DMS 273 treated with DMSO at 0.1 percent for 48 hours (cell line): ENCODE results near the gene ALAS1.
A peak's percentile ranks its signal among the peaks of the same experiment; 100 is the strongest.

Experiments
- DNase-seq: peaks from one replicate; lab custom pipeline; 2025; lab: John Stamatoyannopoulos, UW

The ALAS1 gene

GRCh38 chr3:52198643-52199608 lies 966 bp downstream of the ALAS1 start:
- no peak for DNase-seq

DNA sequence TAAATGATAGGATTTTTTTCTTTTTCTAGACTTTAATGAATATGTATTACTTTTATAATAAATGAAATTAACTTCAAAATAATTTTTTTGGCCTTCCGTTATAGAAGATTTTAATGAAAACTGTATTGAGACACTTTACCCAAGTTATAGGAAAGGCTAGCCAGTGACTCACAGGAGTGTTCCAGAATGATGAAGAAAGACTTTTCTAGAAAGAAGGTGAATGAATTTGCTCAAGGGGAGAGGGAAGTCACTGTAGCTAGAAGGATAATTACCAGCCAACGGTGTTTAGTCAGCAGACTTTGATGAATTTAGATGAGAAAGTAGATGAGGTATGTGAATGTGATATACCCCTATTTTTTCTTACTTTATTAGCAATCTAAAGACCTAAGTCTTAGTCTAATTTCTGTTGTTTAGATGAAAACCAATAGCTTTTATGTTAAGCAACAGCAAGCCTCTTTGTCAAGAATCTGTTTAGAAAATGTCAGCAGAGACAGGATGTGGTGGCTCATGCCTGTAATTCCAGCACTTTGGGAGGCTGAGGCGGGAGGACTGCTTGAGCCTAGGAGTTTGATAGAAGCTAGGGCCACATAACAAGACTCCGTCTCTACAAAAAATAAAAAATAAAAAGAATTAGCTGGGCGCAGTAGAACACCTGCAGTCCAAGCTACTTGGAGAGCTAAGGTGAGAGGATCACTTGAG lies 3.2 kb downstream of the ALAS1 start:
- DNase-seq: no peak

DNA sequence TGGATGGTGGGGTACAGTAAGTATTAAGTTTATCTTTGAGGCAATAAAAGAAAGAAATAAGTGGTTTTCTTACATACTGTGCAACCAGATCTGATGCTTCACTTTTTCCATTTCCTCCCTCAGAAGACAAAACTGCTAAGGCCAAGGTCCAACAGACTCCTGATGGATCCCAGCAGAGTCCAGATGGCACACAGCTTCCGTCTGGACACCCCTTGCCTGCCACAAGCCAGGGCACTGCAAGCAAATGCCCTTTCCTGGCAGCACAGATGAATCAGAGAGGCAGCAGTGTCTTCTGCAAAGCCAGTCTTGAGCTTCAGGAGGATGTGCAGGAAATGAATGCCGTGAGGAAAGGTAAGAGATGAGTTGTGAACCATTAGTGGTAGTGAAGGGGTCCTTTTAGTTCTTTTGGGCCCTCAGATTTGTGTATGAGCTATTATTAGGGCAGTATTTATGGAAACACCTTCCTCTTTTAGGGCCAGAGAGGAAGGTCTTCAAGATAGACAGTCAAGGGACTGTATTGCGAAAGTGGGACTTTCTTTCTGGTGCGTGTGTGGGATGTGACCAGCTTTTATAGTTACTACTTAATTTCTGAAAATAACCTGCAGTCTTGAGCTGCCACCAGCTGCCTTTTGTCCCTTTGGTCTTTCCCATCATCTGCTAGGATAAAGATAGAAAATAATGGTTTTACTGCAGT lies 4.6 kb downstream of the ALAS1 start:
- DNase-seq: no peak

DNA sequence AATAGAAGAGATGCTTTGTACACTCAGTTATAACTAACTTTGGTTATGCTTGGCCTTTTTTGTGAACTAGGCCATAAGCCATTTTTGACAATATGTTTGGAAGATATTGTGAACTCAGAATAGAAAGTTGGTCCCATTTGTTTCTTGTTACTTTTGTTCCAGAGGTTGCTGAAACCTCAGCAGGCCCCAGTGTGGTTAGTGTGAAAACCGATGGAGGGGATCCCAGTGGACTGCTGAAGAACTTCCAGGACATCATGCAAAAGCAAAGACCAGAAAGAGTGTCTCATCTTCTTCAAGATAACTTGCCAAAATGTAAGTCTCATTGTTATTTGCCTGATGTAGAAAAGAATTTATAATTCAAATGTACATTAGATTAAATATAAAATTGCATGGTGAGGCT lies 5.7 kb downstream of the ALAS1 start:
- no peak for DNase-seq

DNA sequence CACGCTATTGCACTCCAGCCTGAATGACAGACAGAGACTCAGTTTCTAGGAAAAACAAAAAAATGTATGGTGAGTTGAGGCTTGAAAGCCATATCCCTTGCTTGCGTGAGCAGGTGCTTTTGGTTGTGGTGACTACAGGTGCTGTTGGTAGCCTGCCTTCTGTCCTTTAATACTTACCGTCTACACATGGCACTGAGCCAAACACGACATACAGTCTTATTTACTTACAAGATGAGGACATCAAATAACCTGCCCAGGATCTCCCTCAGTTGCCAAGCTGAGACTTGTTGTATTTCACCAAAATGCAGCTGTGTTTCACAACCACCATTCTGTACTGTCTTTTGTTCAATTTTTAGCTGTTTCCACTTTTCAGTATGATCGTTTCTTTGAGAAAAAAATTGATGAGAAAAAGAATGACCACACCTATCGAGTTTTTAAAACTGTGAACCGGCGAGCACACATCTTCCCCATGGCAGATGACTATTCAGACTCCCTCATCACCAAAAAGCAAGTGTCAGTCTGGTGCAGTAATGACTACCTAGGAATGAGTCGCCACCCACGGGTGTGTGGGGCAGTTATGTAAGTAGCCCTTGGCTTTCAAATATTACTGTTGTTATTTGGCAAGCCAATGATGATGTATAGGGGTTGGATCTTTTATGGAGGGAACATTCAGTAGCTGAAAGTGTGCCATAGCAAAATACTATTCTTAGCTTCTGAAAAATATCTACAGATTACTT lies 6.5 kb downstream of the ALAS1 start:
- DNase-seq: no peak

DNA sequence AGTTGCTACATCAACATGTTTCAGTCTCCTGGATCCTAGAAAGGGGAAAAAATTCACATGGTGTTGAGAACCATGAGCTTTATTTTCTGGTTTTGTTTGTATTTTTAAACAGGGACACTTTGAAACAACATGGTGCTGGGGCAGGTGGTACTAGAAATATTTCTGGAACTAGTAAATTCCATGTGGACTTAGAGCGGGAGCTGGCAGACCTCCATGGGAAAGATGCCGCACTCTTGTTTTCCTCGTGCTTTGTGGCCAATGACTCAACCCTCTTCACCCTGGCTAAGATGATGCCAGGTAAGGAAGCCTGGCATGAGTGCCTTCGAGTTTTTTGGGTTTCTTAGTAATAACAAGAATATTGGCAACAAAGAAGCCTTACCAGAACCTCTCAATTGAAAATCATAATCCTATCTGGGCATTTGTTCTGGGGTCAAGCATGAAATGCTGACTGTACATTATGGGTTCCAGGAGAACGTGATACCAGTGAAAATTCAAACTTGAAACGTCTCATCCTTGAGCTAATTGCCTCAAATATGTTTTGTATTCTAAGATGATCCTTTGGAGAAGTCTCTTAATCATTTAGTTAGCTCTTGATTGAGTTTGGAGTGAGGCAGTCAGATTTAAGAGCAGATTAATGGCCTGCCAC lies 7.9 kb downstream of the ALAS1 start:
- DNase-seq: no peak

DNA sequence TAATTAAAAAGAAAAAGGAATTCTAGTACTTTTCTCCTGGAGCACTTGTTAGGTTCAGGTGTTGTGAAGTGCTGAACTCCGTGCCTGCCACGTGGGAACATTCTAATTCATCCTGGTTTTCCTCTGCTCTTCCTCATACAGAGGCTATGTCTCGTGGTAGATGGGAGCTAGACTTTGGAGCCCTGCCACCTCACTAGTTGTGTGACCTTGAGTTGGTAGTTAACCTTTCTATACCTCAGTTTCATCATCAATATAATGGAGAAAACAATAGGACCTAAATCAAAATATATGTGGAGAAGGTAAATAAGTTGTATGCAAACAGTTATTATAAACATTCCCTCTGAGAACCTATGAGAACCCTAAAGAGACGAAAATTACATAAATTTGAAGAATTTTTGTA lies 10.6 kb downstream of the ALAS1 start:
- no peak for DNase-seq

GRCh38 chr3:52210037-52210436 lies 12.1 kb downstream of the ALAS1 start:
- DNase-seq: no peak

DNA sequence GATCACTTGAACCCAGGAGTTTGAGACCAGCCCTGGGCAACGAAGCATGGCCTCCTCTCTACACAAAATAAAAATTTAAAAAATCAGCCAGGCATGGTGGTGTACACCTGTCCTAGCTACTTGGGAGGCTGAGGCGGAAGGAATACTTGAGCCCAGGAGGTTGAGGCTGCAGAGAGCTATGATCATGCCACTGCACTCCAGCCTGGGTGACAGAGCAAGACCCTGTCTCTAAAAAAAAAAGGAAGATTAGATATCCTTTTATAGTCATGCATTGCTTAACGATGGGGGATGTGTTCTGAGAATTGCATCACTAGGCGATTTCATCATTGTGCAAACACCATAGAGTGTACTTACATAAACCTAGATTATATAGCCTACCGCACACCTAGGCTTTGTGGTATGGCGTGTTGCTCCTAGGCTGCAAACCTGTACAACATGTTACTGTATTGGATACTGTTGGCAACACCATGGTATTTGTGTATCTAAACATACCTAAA lies 12.6 kb downstream of the ALAS1 start:
- no peak for DNase-seq

DNA sequence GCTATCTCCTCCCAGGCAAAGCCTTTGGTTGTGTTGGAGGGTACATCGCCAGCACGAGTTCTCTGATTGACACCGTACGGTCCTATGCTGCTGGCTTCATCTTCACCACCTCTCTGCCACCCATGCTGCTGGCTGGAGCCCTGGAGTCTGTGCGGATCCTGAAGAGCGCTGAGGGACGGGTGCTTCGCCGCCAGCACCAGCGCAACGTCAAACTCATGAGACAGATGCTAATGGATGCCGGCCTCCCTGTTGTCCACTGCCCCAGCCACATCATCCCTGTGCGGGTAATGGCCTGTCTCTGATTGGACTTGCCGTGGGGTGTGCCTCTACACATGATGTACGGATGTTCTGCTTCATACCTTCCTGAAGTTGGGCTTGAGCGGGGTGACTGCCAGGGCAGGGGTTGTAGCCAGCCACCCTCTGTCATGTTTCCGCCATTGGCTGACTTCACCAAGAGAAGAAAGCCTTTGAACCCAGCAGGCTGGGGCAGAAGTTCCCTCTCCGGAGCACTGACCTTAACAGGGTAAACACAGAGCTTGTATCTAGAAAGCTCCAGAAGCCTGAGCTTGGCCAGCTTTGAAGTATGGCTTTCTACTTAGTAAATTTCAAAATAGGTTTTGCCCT lies 13.4 kb downstream of the ALAS1 start:
- DNase-seq: no peak

GRCh38 chr3:52213005-52213404 lies 15.0 kb downstream of the ALAS1 start:
- DNase-seq: no peak

DNA sequence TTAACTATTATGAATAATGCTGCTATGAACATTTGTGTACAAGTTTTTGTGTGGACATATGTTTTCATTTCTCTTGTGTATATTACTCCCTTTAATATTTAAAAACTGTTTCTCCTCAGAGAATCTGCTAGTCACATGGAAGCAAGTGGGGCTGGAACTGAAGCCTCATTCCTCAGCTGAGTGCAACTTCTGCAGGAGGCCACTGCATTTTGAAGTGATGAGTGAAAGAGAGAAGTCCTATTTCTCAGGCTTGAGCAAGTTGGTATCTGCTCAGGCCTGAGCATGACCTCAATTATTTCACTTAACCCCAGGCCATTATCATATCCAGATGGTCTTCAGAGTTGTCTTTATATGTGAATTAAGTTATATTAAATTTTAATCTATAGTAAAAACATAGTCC lies 15.9 kb downstream of the ALAS1 start:
- no peak for DNase-seq

DNA sequence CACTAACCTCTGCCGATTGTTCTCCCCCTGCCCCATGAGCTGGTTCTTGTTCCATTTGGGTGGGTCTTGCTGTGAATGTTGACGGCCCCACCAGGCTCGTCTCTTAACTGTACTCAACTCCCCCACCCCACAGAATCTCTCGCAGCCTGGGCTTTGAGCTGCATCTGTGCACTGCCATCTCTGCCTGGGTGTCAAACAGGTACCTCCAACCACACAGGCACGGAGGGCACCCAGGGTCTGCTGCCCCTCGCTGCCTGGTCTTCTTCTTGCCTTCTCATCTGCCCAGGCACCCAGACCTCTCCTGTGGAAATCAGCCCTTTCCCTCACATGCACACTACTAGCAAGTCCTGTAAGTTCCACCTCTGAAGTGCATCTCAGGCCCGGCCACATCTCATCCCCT lies 17.4 kb downstream of the ALAS1 start:
- no peak for DNase-seq

DNA sequence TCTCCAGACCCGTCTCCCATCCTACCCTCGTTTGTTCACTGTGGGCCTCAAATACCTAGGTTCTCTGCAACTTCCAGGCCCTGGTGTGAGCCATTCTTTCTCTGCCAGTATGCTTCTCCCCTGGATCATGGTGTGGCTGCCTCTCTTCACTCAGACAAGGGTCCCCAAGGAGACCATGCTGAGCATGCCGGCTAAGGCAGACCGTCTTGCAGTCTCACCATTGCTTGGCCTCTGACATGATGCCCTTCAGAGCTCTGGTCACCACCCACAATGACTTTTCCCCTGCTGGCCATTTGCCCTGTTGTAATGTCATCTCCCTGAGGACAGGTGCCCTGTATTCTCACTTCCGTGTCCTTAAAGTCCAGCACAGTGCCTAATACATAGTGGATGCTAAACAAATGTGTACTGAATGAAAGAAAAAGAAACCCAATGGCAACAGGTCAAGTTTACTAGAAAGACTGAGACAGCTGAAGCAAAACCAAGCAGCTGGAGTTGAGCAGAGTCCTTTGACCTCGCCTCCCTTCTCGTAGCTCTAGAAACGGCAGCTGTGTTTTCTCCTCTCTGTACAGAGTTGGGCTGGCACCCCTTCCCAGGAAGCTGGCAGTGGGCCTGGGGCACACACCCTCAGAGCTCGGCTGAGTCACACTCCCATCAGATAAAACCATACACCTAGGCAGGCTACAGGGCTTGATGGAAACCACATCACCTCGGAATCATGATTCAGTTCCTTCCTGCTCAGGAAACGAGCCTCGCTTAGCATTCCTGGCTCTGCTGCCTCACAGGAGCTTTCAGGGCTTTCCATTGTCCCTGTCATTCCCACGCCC lies 18.8 kb downstream of the ALAS1 start:
- no peak for DNase-seq

- DNase-seq: no peak
These were observed 19.4 kb downstream of the ALAS1 start for GRCh38 chr3:52217409-52217805.

DNA sequence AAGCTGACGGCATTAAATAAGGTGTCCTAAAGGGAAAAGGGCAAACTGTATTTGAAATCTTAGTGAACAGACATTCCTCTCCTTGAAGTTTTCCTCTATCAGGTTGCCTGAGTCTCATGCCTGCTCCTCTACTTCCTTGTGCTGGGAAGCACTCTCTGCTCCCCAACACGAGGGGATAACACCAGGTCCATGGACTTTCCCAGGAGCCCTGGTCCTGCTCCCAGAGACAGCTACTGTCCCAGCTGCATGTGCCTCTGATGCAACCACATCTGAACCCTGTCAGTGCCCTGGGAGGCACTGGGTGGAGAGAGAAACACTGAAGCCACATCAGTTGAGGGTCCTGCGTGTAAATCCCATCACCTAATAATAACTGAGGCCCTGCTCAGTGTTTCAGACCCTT lies 20.1 kb downstream of the ALAS1 start:
- DNase-seq: no peak

GRCh38 chr3:52218454-52218853 lies 20.5 kb downstream of the ALAS1 start:
- DNase-seq: no peak

DNA sequence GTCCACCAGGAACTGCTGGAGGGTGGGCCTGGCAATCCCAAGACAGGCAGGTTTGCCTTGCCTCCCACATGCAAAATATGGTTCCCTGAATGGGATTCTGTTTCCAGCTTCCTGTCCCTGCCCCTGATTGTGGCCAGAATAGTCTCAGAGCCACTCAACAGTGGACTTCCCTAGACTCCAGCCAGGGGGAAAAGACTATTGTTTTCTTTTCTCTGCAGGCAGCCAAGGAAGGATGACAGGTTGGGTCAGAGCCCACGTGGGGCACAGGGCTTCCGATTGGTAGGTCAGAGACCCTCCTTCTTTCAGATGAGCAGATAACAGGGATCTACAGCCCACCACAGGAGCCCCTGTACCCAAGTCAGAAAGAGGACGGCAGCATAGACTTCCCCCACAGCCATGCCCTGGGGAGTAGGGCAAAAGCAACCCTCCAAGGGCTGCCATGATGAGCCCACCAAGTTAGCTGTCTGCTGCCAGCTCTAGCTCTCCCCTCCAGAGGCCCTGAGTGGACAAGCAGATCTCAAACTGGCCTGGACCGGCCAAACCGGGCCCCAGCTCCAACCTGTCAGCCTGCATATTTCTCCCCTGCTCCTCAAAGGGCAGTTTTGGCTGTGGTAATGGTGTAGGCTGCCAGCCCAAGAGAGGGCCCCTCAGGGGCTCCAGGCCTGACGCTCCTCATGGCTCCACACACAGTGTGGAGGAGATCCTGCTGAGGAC lies 21.1 kb downstream of the ALAS1 start:
- no peak for DNase-seq

GRCh38 chr3:52220380-52221026 lies 22.5 kb downstream of the ALAS1 start:
- DNase-seq: peak; percentile 42
